Stimulated activated CD4-positive, alpha-beta T cell treated with anti-CD3 and anti-CD28 coated beads, Interleukin-1b, Interleukin-23, amount 100 ng/mL, for 48 hours (primary cell): Measurements from ENCODE around the gene SOX1.

Experiments
- DNase-seq: peaks from one replicate; pipeline ENCODE4 v3.0.0-alpha.2; 2020

Gene SOX1

GRCh38 chr13:112110479-112110878 lies 43.5 kb downstream of the SOX1 start:
- no peak for DNase-seq

- no peak for DNase-seq
Observed at GRCh38 chr13:112111239-112111857, 44.4 kb downstream of the SOX1 start.

GRCh38 chr13:112112534-112113276 lies 45.8 kb downstream of the SOX1 start:
- no peak for DNase-seq

DNA sequence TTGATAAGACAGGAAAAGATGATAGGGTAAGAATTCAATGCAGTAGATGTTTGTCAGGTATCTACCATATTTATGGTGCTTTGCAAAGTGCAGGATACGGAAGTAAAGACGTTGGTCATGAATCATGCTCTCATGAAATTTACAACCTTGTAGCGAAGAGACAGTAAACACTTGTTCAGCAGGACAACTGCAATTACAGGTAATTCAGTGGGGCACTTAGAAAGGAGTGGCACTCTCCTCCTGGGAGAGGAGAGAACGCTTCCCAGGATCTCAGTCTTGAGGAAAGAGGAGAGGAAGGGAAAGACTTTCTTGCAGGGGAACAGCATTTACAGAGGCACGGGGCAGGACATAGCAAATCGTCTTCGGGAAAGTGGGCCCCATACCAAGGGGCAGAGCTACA lies 46.4 kb downstream of the SOX1 start:
- no peak for DNase-seq

GRCh38 chr13:112113851-112114250 lies 46.9 kb downstream of the SOX1 start:
- no peak for DNase-seq

DNA sequence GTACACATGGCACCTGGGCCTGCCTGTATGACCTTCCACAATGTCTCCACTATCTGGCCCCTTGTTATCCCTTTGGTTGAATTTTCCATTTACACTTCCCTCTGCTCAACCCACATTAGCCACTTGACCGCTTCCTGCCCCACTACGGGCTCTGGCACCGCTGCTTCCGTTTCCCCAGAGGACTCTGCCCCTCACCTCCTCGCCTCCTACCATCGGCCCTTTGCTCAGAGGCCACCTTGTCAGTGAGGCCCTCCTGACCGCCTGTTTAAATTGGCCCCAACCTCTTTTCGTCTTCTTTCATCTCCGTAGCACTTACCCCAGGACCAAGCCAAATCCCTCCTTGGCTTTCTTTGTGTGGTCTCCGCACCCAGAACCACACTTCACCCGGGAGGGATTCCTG lies 47.4 kb downstream of the SOX1 start:
- DNase-seq: no peak

GRCh38 chr13:112115403-112116091 lies 48.6 kb downstream of the SOX1 start:
- no peak for DNase-seq

DNA sequence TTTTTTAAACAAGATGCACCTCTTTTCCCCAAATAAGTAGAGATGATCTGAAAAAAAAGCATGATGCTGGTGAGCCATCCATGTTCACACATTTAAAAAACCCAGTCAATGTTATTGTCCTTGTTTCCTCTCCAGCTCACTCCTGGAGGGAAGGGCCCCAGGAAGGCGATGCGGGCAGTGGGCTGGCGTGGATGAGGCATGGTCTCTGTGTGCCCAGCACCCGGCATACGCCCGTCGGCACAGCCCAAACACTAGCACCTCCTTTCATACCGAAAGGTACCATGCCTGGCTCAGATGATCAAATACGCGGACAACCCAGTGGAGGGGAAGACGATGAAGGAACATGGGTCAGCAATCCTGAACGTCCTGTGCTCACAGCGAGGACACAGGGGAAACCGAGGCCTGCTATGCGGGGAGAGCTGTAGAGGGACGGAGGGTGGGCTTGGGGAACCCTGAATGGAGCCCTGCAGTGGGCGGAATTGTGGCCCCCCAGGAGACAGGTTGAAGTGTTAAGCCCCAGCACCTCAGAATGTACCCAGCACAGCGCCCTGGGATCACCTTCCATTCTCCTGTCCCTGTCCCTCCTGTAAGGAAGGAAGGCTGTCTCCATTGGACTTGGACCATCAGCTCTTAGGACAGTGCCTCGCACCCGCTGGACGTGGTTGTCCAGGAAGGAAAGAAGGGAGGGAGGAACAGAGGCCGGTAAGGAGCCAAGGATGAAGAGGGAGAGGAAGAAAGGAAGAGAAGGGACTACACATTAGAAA lies 49.4 kb downstream of the SOX1 start:
- DNase-seq: no peak

DNA sequence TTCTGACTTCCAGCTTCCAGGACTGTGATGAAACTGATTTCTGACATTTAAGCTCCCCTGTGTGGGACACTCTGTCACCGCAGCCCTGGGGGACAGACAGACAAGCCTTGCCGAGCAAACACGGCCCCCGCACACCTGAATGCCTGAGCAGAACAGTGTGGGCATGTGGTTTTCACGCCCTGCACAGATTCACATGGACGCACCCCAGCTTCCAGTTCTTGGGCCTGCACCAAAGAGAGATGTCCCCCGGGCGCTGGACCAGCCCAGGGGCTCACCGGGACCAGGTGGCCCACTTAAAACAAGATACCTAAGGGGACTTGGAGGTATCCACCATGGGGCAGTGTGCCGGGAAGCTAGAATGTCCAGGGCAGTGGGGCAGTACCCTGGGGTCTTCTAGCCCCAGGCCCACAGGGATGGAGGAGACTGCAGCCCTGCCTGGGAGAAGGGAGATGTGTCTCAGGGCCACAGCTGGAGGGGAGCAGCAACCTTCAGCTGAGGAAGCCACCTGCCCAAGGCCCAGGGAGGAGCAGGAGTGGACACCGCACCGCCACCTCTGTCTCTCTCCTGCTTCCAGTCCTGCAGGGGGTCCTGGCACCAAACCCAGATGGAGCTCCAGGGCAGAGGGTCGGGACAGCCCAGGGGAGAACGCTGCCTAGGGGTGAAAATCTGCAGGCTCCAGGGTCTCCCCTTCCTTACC lies 50.5 kb downstream of the SOX1 start:
- DNase-seq: no peak

GRCh38 chr13:112117955-112118302 lies 51.0 kb downstream of the SOX1 start:
- DNase-seq: no peak

- no peak for DNase-seq
Observed at GRCh38 chr13:112118451-112119064, 51.6 kb downstream of the SOX1 start.

GRCh38 chr13:112119192-112120030 lies 52.5 kb downstream of the SOX1 start:
- DNase-seq: no peak

DNA sequence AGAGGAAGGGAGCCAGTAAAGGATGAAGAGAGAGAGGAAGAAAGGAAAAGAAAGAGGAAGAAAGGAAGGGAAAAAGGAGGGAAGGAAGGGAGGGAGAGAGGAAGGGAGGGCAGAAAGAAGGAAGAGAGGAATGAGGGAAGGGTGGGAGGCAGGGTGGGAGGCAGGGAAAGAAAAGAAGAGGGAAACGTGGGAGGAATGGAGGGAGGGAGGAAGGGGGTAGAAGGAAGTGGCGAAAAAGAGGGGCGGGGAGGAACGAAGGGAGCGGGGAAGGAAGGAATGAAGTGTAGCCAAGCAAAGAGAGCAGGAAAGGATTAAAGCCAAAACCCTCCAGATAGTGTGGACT lies 53.1 kb downstream of the SOX1 start:
- no peak for DNase-seq
